Embryonic facial prominence (tissue), 1 donor: ENCODE results near the gene REC114.

Source experiments
- DNase-seq: peaks from one replicate; pipeline ENCODE4 v3.0.0-alpha.2; 2016; ENCODE audit errors: extremely low spot score

REC114 gene

DNA sequence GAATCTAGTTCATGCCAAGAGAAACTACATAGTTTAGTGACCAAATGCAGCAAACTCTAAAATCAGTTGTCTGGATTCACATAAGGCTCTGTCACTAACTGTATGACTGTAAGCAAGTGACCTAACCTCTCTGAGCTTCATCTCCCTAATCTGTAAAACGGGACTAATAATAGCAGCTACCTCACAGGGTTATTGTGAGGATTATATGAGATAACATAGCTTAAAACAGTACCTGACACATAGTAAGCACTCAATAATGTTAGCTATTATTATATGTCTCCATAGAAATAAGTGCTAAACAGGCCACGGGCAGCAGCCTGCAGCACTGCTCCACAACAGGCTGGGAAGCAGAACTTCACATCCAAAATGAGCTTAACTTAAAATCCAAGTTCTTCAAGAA, 160.0 kb downstream of the REC114 start:
- no peak for DNase-seq

DNA sequence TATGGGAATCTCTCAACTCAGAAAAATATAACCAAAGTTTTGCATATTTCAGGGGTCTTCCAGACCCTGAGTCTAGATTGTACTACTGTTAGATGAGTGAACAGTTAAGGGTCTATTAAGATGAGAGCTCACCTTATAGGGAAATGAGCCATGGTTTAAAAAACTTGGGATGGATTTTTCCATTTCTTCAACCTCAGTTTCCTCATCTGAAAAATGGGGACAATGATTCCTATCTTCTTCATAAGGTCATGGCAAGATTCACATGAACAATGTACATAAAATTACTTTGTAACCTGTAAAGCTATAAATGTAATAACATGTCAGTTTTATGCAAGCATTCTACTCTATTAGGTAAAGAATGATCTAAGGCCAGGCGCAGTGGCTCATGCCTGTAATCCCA, 161.5 kb downstream of the REC114 start:
- no peak for DNase-seq

- DNase-seq = no peak
Measured at GRCh38 chr15:73605759-73606436, 162.9 kb downstream of the REC114 start.

DNA sequence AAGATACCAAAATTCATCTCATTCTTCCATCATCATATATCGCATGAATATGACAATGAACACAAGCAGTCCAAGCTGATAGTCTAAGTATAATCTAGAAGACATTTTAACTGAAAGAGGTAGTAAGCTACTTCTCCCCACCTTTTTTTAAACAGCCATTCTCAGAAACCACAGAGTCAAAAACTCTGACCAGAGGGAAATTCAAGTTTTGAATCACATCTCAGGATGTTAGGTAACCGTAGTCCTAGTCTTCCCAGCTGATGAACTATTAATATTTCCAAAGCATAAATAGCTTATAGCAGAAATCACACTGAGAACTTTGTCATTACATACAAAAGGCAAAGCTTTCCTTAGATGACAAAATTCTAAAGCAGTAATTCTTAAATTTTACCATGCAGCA, 164.4 kb downstream of the REC114 start:
- DNase-seq = no peak

DNA sequence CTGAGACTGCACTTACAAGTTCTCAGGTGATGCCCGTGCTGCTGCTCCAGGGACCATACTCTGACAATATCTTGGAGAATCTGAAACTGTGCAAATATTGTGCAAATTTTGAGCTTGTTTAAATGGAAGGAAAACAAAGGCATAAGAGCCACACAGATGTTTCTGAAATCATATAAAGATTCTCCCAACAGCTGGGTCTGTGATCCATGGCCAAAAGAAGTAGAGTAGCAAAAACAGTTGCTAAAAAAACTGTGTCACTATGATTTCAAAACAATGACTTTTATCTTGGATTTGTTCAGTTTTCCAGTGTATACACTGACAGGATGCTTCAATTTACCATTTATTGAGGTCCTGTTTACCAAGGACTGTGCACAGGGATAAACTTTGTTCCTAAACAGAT, 164.9 kb downstream of the REC114 start:
- no peak for DNase-seq

DNA sequence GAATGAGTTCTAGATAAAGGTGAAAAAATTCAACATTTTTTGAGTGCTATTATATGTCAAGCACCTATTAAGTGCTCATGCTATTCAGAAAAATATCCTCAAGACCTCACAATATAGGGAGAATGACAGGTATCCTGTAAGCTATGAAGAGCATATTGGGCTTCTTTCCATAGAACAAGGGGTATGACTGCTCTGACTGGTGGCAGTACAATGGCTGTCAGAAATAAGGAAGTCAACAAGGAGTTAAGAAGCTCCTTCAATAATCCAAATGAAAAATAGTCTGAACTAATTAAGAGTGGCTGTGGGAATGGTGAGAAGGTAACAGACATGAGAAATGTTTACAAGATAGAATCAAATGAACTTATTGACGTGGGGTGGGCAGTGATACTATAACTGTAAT, 165.5 kb downstream of the REC114 start:
- no peak for DNase-seq

GRCh38 chr15:73608941-73609340, 166.0 kb downstream of the REC114 start:
- DNase-seq = no peak
